HepG2 (cell line): ENCODE measurements around the gene GPR143. TPM values are rescaled to one million over a fixed set of nuclear protein-coding genes. Genes with fewer than 3 reads are reported as not detected.

Experiments used
- ATAC-seq: fragments of 200-7000 bp; cut with Tn5 transposase; 3 replicates; pipeline ENCODE4 v1.9.1; 2020; ENCODE audit warnings: mild to moderate bottlenecking, moderate library complexity
- BruUV-seq: library from RNA; stranded (reverse); fragments of 400-500 nt; replicated peaks from 2 replicates; lab custom pipeline; 2021; lab: Mats Ljungman, UMichigan
- CTCF ChIA-PET: fragments of 300-600 bp; formaldehyde crosslinking; extraction: SDS; loops from one replicate; lab custom pipeline; 2021; ENCODE audit warnings: low total read pairs, inconsistent platforms, low intra/inter-chr PET ratio; lab: Yijun Ruan, JAX
- POLR2A ChIA-PET: fragments of 350-600 bp; sonication (Branson Sonifier 250); formaldehyde crosslinking; loops from one replicate; lab custom pipeline; 2020; ENCODE audit warnings: antibody characterized with exemption, inconsistent platforms; lab: Yijun Ruan, JAX
- DNase-seq: peaks from one replicate; pipeline ENCODE4 v3.0.0-alpha.2; 2015; ENCODE audit warnings: low spot score
- FAIRE-seq: peaks from 3 replicates; lab custom pipeline; 2011; peaks lifted over from hg19 to GRCh38; lab: Jason Lieb, UNC
- H2AFZ ChIP-seq: one replicate; pipeline ENCODE4 v1.6.1; 2011; ENCODE audit warnings: low read length, inconsistent platforms
- H3K27ac ChIP-seq: fragments of 300-600 bp; 3 replicates; pipeline ENCODE4 v1.8.0; 2011; ENCODE audit warnings: mixed run types, mild to moderate bottlenecking, mixed read lengths, low read length, inconsistent platforms; ENCODE audit not compliant: insufficient read depth; ENCODE audit errors: extremely low read length
- H3K27me3 ChIP-seq, 2 experiments: fragments of 200-600 bp in 1 of 2; 2 replicates in 1 of 2; 3 replicates in 1 of 2; pipeline versions ENCODE4 v1.6.0 to v1.8.0; 2011; ENCODE audit warnings: low read length in 2 of 2, mild to moderate bottlenecking in 2 of 2, moderate library complexity in 2 of 2, inconsistent platforms in 1 of 2; ENCODE audit not compliant: insufficient read depth in 2 of 2, control insufficient read depth in 1 of 2
- H3K36me3 ChIP-seq, 2 experiments: fragments of 200-600 bp in 1 of 2; replicated peaks in 1 of 2; 2 replicates in 1 of 2; 3 replicates in 1 of 2; pipeline versions ENCODE4 v1.5.1 to v1.8.0; 2011; ENCODE audit warnings: low read length in 2 of 2, inconsistent platforms in 1 of 2; ENCODE audit not compliant: insufficient read depth in 2 of 2, control insufficient read depth in 1 of 2
- H3K4me1 ChIP-seq: 2 replicates; pipeline ENCODE4 v1.5.1; 2012; ENCODE audit warnings: low read length, inconsistent platforms; ENCODE audit not compliant: insufficient read depth
- H3K4me2 ChIP-seq: 2 replicates; pipeline ENCODE4 v1.6.0; 2011; ENCODE audit warnings: low read depth, low read length, inconsistent platforms
- H3K4me3 ChIP-seq, 3 experiments: fragments of 200-600 bp in 1 of 3; sonication (generic), shearing (Covaris generic) in 1 of 3; replicated peaks in 1 of 3; 2 replicates each; pipeline ENCODE4 v1.5.1; 2011 to 2016; ENCODE audit warnings: low read length in 3 of 3, inconsistent platforms in 2 of 3, low read depth in 2 of 3, mild to moderate bottlenecking in 2 of 3, control low read depth in 1 of 3, mixed read lengths in 1 of 3; ENCODE audit not compliant: insufficient read depth in 1 of 3
- H3K79me2 ChIP-seq: one replicate; pipeline ENCODE4 v1.6.1; 2011; ENCODE audit warnings: low read length, inconsistent platforms; ENCODE audit not compliant: insufficient read depth
- H3K9ac ChIP-seq: 2 replicates; pipeline ENCODE4 v1.6.0; 2011; ENCODE audit warnings: mild to moderate bottlenecking, low read depth, low read length, inconsistent platforms; ENCODE audit not compliant: insufficient read depth
- H3K9me3 ChIP-seq: 2 replicates; pipeline ENCODE4 v1.5.1; 2012; ENCODE audit warnings: mild to moderate bottlenecking, low read length
- H4K20me1 ChIP-seq: 2 replicates; pipeline ENCODE4 v1.6.0; 2011; ENCODE audit warnings: inconsistent platforms, mild to moderate bottlenecking, low read length, moderate library complexity; ENCODE audit not compliant: insufficient read depth
- CSRNP2 ChIP-seq: sonication (generic); formaldehyde crosslinking; conservative IDR thresholded peaks from 2 replicates; pipeline ENCODE4 v1.8.0; 2022; ENCODE audit warnings: low read depth, missing genetic modification reagents
- HDAC2 ChIP-seq: sonication (generic); formaldehyde crosslinking; IDR thresholded peaks from 2 replicates; pipeline ENCODE4 v1.4.0; 2020; ENCODE audit warnings: missing genetic modification reagents
- HNRNPK ChIP-seq: fragments of 200-400 bp; formaldehyde crosslinking; IDR thresholded peaks from 2 replicates; pipeline ENCODE4 v1.6.1; 2018; ENCODE audit warnings: low read length, low read depth, moderate library complexity, mild to moderate bottlenecking; ENCODE audit not compliant: poor library complexity, severe bottlenecking
- NFE2L1 ChIP-seq: sonication (generic); formaldehyde crosslinking; IDR thresholded peaks from 2 replicates; pipeline ENCODE4 v1.4.0; 2020; ENCODE audit warnings: missing genetic modification reagents, mild to moderate bottlenecking, borderline replicate concordance
- ZNF552 ChIP-seq: sonication (generic); formaldehyde crosslinking; IDR thresholded peaks from 2 replicates; pipeline ENCODE4 v1.9.0; 2022; ENCODE audit warnings: missing genetic modification reagents, mild to moderate bottlenecking, borderline replicate concordance
- WGBS: methylation state at CpG from one replicate; pipeline ENCODE4 v1.1.6; 2017; ENCODE audit warnings: low lambda C conversion rate; 5-methylcytosine and 5-hydroxymethylcytosine counted together
- in situ Hi-C: cut with HindIII; loops from 2 replicates; pipeline ENCODE4 v1.10.0; 2017; ENCODE audit warnings: low pct_unique_long_range_greater_than_20kb; ENCODE audit not compliant: extremely low pct_ligation_motif_present
- intact Hi-C: fragments of 100-400 bp; cut with micrococcal nuclease; formaldehyde crosslinking; loops from one replicate; pipeline ENCODE4 v1.10.0; 2022; ENCODE audit not compliant: unreplicated experiment
- polyA plus RNA-seq, 8 experiments: library from polyadenylated mRNA; depleted of rRNA in 3 of 8; stranded (reverse) in 7 of 8; unstranded in 1 of 8; fragments of >200 nt; fragmentation: Illumina TruSeq in 4 of 8; extraction: Trizol in 4 of 8; gene quantifications; 2 replicates each; pipeline versions ENCODE4 v1.2.1 to v1.2.3, GENCODE V29; 2011 to 2016; ENCODE audit warnings: low read depth in 4 of 8, missing spikeins in 1 of 8, mixed read lengths in 1 of 8; ENCODE audit not compliant: insufficient read depth in 1 of 8
- total RNA-seq, 5 experiments: library from RNA; depleted of rRNA; stranded (reverse); fragments of >200 nt; fragmentation: Illumina TruSeq; extraction: Trizol; gene quantifications; 2 replicates each; pipeline ENCODE4 v1.2.3, GENCODE V29; 2016; ENCODE audit warnings: low read depth in 1 of 5
- TF ChIP-seq, protein P1 (sequence below): sonication (generic); formaldehyde crosslinking; IDR thresholded peaks from 2 replicates; pipeline ENCODE4 v1.4.0; 2020; ENCODE audit warnings: missing genetic modification reagents

GPR143 gene
- total and polyA plus RNA-seq, 2 of the 13 experiments (the other 11 are each of a cell fraction or from before 2014, with no cell fraction given) = 0.30 to 0.89 TPM

- BruUV-seq = no TSS peak
These were observed 443 bp downstream of the GPR143 start for GRCh38 chrX:9765072-9765736.

More at GRCh38 chrX:9765072-9765736, 443 bp downstream of the GPR143 start:
- ChIA-PET POLR2A (no interaction called here), CTCF (no interaction called here)
- H4K20me1 ChIP-seq = no peaks in the 10 kb centered on the region
- no peak overlapping the region for H3K4me2 ChIP-seq
- no peak overlapping the region for H3K9ac ChIP-seq
- H3K27ac ChIP-seq = no peak overlapping the region
- no peaks in the 10 kb centered on the region for H3K79me2 ChIP-seq
- TF ChIP-seq HNRNPK = no peak
- no peak for TF ChIP-seq HDAC2 (CRISPR knock-in tag)
- no peak for TF ChIP-seq NFE2L1
- TF ChIP-seq, protein P1, sequence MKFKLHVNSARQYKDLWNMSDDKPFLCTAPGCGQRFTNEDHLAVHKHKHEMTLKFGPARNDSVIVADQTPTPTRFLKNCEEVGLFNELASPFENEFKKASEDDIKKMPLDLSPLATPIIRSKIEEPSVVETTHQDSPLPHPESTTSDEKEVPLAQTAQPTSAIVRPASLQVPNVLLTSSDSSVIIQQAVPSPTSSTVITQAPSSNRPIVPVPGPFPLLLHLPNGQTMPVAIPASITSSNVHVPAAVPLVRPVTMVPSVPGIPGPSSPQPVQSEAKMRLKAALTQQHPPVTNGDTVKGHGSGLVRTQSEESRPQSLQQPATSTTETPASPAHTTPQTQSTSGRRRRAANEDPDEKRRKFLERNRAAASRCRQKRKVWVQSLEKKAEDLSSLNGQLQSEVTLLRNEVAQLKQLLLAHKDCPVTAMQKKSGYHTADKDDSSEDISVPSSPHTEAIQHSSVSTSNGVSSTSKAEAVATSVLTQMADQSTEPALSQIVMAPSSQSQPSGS (CRISPR knock-in tag) = no peak
- no peak for TF ChIP-seq CSRNP2
- TF ChIP-seq ZNF552 = no peak
- H3K36me3 ChIP-seq = no peaks in the 10 kb centered on the region
- H3K4me3 ChIP-seq = no peak overlapping the region
- H3K9me3 ChIP-seq = no peaks in the 10 kb centered on the region
- no peaks in the 10 kb centered on the region for H3K27me3 ChIP-seq
- no peak for DNase-seq
- ATAC-seq = no peak
- intact Hi-C loops = no loop called here
- H2AFZ ChIP-seq = no peak overlapping the region
- WGBS = 93% methylated on average over 31 of the region's 67 CpGs
- in situ Hi-C loops = no loop called here
- no peak for FAIRE-seq
- peaks cover 16% of the 10 kb centered on the region for H3K4me1 ChIP-seq
